Placental epithelial cell (primary cell): ENCODE data around the gene SPANXN4. TPM values are rescaled to one million over a fixed set of nuclear protein-coding genes. Genes with fewer than 3 reads are reported as not detected.

Experiments used
- total RNA-seq: library from RNA; depleted of rRNA; stranded (reverse); fragments of >200 nt; gene quantifications from 2 replicates; pipeline ENCODE4 v1.2.3, GENCODE V29; 2012

SPANXN4 gene
- not detected in 2 replicates for total RNA-seq

GRCh38 chrX:143025628-143026027, at the start of gene SPANXN4:
Gene SPANXN4, plus strand, starts transcription at chrX:143025928. Its CDS starts 87 bp downstream, at chrX:143026015.

